CD14-positive monocyte (primary cell): ENCODE data around the gene PHKA2. TPM values are rescaled to one million over a fixed set of nuclear protein-coding genes. Genes with fewer than 3 reads are reported as not detected.

Source experiments
- DNase-seq, 3 donors: peaks; one replicate each; pipeline ENCODE4 v3.0.0-alpha.2; 2011 to 2022
- H2AFZ ChIP-seq: 2 replicates; pipeline ENCODE4 v1.6.0; 2012; ENCODE audit warnings: mild to moderate bottlenecking, low read depth, low read length, inconsistent platforms; ENCODE audit not compliant: insufficient read depth, poor library complexity, severe bottlenecking
- H3K27ac ChIP-seq, 2 donors: 1 replicate in 1 of 2; 2 replicates in 1 of 2; pipeline ENCODE4 v1.5.1; 2012 to 2013; ENCODE audit warnings: low read length in 2 of 2, control low read depth in 1 of 2, inconsistent platforms in 1 of 2, low read depth in 1 of 2, mild to moderate bottlenecking in 1 of 2
- H3K27me3 ChIP-seq, 2 donors: one replicate each; pipeline versions ENCODE4 v1.6.0 to v1.6.1; 2011 to 2013; ENCODE audit warnings: low read length in 2 of 2; ENCODE audit not compliant: control insufficient read depth in 2 of 2, insufficient read depth in 2 of 2
- H3K36me3 ChIP-seq, 2 donors: replicated peaks in 1 of 2; 1 replicate in 1 of 2; 2 replicates in 1 of 2; pipeline versions ENCODE4 v1.5.1 to v1.6.1; 2012 to 2013; ENCODE audit warnings: low read length in 2 of 2, control low read depth in 1 of 2, inconsistent platforms in 1 of 2, mild to moderate bottlenecking in 1 of 2; ENCODE audit not compliant: insufficient read depth in 2 of 2, control insufficient read depth in 1 of 2
- H3K4me1 ChIP-seq, 2 donors: 1 replicate in 1 of 2; 2 replicates in 1 of 2; pipeline versions ENCODE4 v1.5.1 to v1.6.1; 2012 to 2013; ENCODE audit warnings: low read length in 2 of 2, control low read depth in 1 of 2, inconsistent platforms in 1 of 2, mild to moderate bottlenecking in 1 of 2, moderate library complexity in 1 of 2; ENCODE audit not compliant: insufficient read depth in 2 of 2, control insufficient read depth in 1 of 2
- H3K4me2 ChIP-seq: replicated peaks from 2 replicates; pipeline ENCODE3; 2012; ENCODE audit warnings: low read length, moderate library complexity, mild to moderate bottlenecking; ENCODE audit not compliant: poor library complexity, severe bottlenecking; ENCODE audit errors: extremely low read depth
- H3K4me3 ChIP-seq, 3 experiments: fragments of 200-600 bp in 1 of 3; sonication (generic) in 1 of 3; replicated peaks in 1 of 3; 1 replicate in 2 of 3; 2 replicates in 1 of 3; pipeline ENCODE4 v1.5.1; 2011 to 2013; ENCODE audit warnings: low read length in 3 of 3, mild to moderate bottlenecking in 3 of 3, control low read depth in 2 of 3, low read depth in 2 of 3, inconsistent platforms in 1 of 3, moderate library complexity in 1 of 3
- H3K79me2 ChIP-seq: 2 replicates; pipeline ENCODE4 v1.6.0; 2012; ENCODE audit warnings: mild to moderate bottlenecking, control low read depth, inconsistent platforms, low read length, moderate library complexity; ENCODE audit not compliant: insufficient read depth
- H3K9ac ChIP-seq: 2 replicates; pipeline ENCODE4 v1.6.0; 2017; ENCODE audit warnings: low read length, mild to moderate bottlenecking; ENCODE audit not compliant: insufficient read depth, poor library complexity, severe bottlenecking
- H3K9me3 ChIP-seq, 2 donors: replicated peaks in 1 of 2; 1 replicate in 1 of 2; 2 replicates in 1 of 2; pipeline versions ENCODE4 v1.5.1 to v1.6.1; 2012 to 2013; ENCODE audit warnings: low read length in 2 of 2, control low read depth in 1 of 2; ENCODE audit not compliant: control insufficient read depth in 1 of 2, insufficient read depth in 1 of 2
- H4K20me1 ChIP-seq: 2 replicates; pipeline ENCODE4 v1.6.0; 2012; ENCODE audit warnings: mild to moderate bottlenecking, low read length, control low read depth, moderate library complexity; ENCODE audit not compliant: insufficient read depth
- H3K27ac Mint-ChIP-seq, 7 donors: one replicate each; pipeline ENCODE4 v1.8.0; 2020; ENCODE audit warnings: mild to moderate bottlenecking in 7 of 7, mixed read lengths in 7 of 7, moderate library complexity in 6 of 7, inconsistent platforms in 2 of 7
- H3K27me3 Mint-ChIP-seq, 3 donors: one replicate each; pipeline ENCODE4 v1.8.0; 2021 to 2022; ENCODE audit warnings: low read depth in 3 of 3, mild to moderate bottlenecking in 3 of 3, mixed read lengths in 3 of 3, moderate library complexity in 3 of 3, inconsistent platforms in 1 of 3
- H3K36me3 Mint-ChIP-seq, 2 donors: one replicate each; pipeline ENCODE4 v1.8.0; 2020; ENCODE audit warnings: mixed read lengths in 2 of 2, inconsistent platforms in 1 of 2, mild to moderate bottlenecking in 1 of 2
- H3K4me1 Mint-ChIP-seq: one replicate; pipeline ENCODE4 v1.8.0; 2020; ENCODE audit warnings: mild to moderate bottlenecking, mixed read lengths
- H3K4me3 Mint-ChIP-seq, 2 donors: one replicate each; pipeline ENCODE4 v1.8.0; 2020; ENCODE audit warnings: mild to moderate bottlenecking in 2 of 2, mixed read lengths in 2 of 2, moderate library complexity in 1 of 2
- H3K9me3 Mint-ChIP-seq, 7 donors: one replicate each; pipeline ENCODE4 v1.8.0; 2020 to 2022; ENCODE audit warnings: mixed read lengths in 7 of 7, mild to moderate bottlenecking in 6 of 7, moderate library complexity in 6 of 7, inconsistent platforms in 2 of 7
- CTCF ChIP-seq: fragments of 200-600 bp; IDR thresholded peaks from one replicate; pipeline ENCODE4 v1.8.0; 2022; ENCODE audit warnings: antibody characterized with exemption, mild to moderate bottlenecking
- WGBS: methylation state at CpG from one replicate; pipeline ENCODE4 v1.1.5; 2013; ENCODE audit warnings: missing lambda C conversion rate; ENCODE audit not compliant: insufficient coverage; 5-methylcytosine and 5-hydroxymethylcytosine counted together
- intact Hi-C, 2 donors: fragments of 100-400 bp; cut with micrococcal nuclease; formaldehyde crosslinking; loops; one replicate each; pipeline versions ENCODE4 v1.15.0 to v1.15.1; 2023
- polyA plus RNA-seq, 3 donors: library from polyadenylated mRNA; depleted of rRNA in 1 of 3; unstranded in 2 of 3; stranded (reverse) in 1 of 3; fragments of 300-500 nt in 2 of 3; fragments of >200 nt in 1 of 3; fragmentation: Illumina TruSeq in 2 of 3; gene quantifications; 1 replicate in 2 of 3; 2 replicates in 1 of 3; pipeline ENCODE4 v1.2.3, GENCODE V29; 2012 to 2021

Gene PHKA2
- polyA plus RNA-seq, 3 donors = 8.7 to 63.3 (median 9.1) TPM

DNA sequence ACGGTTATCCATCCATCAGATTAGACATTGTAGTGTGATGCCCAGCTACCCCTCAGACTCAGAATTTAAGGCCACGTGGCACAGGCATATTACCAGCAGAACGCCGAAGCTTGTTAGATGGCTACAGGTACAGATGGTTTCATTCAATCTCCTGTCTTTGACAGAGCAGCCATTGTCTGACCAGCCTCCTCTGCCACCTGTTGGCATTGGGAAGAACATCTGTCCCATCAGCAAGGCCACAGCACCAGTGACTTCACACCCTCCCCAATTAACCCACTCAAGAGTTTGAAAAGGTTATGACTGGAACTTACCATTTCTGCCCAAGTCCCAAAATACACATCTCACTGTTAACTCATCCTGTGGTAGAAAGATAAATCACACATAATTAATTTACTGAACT lies 22.0 kb upstream of the PHKA2 start:
- H3K79me2 ChIP-seq = no peaks in the 10 kb centered on the region
- H3K4me2 ChIP-seq = no peak overlapping the region
- H4K20me1 ChIP-seq = no peaks in the 10 kb centered on the region
- no peak overlapping the region for H3K9ac ChIP-seq
- Mint-ChIP-seq H3K9me3 (peaks cover 0 to under 1% (median 0%) of the 10 kb centered on the region in 7 donors), H3K27ac (no peak overlapping the region), H3K4me1 (no peaks in the 10 kb centered on the region), H3K4me3 (no peak overlapping the region), H3K27me3 (no peaks in the 10 kb centered on the region), H3K36me3 (no peaks in the 10 kb centered on the region)
- TF ChIP-seq CTCF = no peak
- no peak for DNase-seq
- H3K36me3 ChIP-seq = no peaks in the 10 kb centered on the region
- no peaks in the 10 kb centered on the region for H3K27me3 ChIP-seq
- intact Hi-C loops = no loop called here
- no peak overlapping the region for H3K27ac ChIP-seq
- H3K4me1 ChIP-seq = no peaks in the 10 kb centered on the region
- no peak overlapping the region for H3K4me3 ChIP-seq
- no peaks in the 10 kb centered on the region for H3K9me3 ChIP-seq
- H2AFZ ChIP-seq = no peak overlapping the region
- WGBS = 93% methylated on average over 3 of the region's 4 CpGs

DNA sequence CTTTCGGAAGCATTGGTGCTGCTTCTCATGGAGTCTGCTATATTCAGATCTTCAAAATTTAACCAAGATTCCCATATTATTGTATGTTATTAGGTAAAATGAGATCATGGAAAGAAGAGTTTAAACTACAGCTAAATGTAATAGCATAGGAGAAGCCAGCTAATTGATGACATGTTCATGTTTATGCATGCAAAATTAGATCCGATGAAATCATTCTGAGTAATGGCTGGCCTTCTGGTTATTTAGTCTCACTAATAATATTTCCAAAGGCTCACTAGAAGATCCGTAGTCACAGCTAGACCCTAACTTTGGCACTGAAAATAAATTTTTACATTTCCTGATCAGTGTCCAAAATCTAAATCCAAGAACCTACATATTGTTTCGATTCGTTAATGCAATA lies 19.8 kb upstream of the PHKA2 start:
- Histone ChIP-seq H3K79me2 (no peaks in the 10 kb centered on the region), H4K20me1 (no peaks in the 10 kb centered on the region), H3K27ac (no peak overlapping the region), H3K4me1 (no peaks in the 10 kb centered on the region), H3K9me3 (no peaks in the 10 kb centered on the region), H3K4me2 (no peak overlapping the region), H3K27me3 (no peaks in the 10 kb centered on the region), H3K36me3 (no peaks in the 10 kb centered on the region), H3K4me3 (no peak overlapping the region), H3K9ac (no peak overlapping the region), H2AFZ (no peak overlapping the region)
- Mint-ChIP-seq H3K27ac (no peak overlapping the region), H3K36me3 (no peaks in the 10 kb centered on the region), H3K9me3 (peaks cover 0 to 1% (median 0%) of the 10 kb centered on the region in 7 donors), H3K27me3 (no peaks in the 10 kb centered on the region), H3K4me1 (no peaks in the 10 kb centered on the region), H3K4me3 (no peak overlapping the region)
- intact Hi-C loops = no loop called here
- no peak for TF ChIP-seq CTCF
- no peak for DNase-seq
- WGBS = 83% methylated on average over 1 of the region's 5 CpGs
